ENCODE measurements around the gene LRP8. TPM values are rescaled to one million over a fixed set of nuclear protein-coding genes. Genes with fewer than 3 reads are reported as not detected.

The LRP8 gene
- polyA plus RNA-seq, 1 donor (not counting 4 experiments of a cell fraction or from before 2014, with no cell fraction given): 31.0 TPM

GRCh38 chr1:53220171-53220961 is 107.5 kb downstream of the LRP8 start, which contains the start of gene CZIB:
Gene CZIB (minus strand): TSS chr1:53220634. CDS start chr1:53220575, 59 bp downstream.
- FAIRE-seq (no peak), DNase-seq (ENCODE audit: low read depth, low spot score) (peak; percentile 66)
- H4K20me1 ChIP-seq (ENCODE audit: control insufficient read depth, extremely low read depth, insufficient read depth, low read length): no peaks in the 10 kb centered on the region
- TF ChIP-seq EZH2 (IDR thresholded peaks at IDR 0.05; ENCODE audit: low read length): no peak
- TF ChIP-seq CTCF (optimal IDR thresholded peaks at IDR 0.05 in 1 of 3, IDR thresholded peaks at IDR 0.05 in 1 of 3, conservative IDR thresholded peaks at IDR 0.05 in 1 of 3; ENCODE audit: extremely low read depth in 1 of 3, insufficient read depth in 2 of 3, low read length in 3 of 3): no peak
- H3K27me3 ChIP-seq (ENCODE audit: control insufficient read depth, extremely low read depth, insufficient read depth, low read length): no peaks in the 10 kb centered on the region
- H3K36me3 ChIP-seq (ENCODE audit: control insufficient read depth in 2 of 2, extremely low read depth in 1 of 2, insufficient read depth in 2 of 2, low read length in 2 of 2): peaks cover 0 to 6% of the 10 kb centered on the region in 2 experiments
- peak within 1 kb of the TSS; percentile 92 for H3K4me2 ChIP-seq (ENCODE audit: control insufficient read depth, extremely low read depth, insufficient read depth, low read depth, low read length)
- H2AFZ ChIP-seq (ENCODE audit: control insufficient read depth, low read length): peak within 1 kb of the TSS; percentile 99
- peaks cover 10% of the 10 kb centered on the region for H3K79me2 ChIP-seq (ENCODE audit: control insufficient read depth, insufficient read depth, low read length)
- no peaks in the 10 kb centered on the region for H3K9me1 ChIP-seq (ENCODE audit: control insufficient read depth, extremely low read depth, insufficient read depth, low read length)
- no peaks in the 10 kb centered on the region for H3K9me3 ChIP-seq (ENCODE audit: control insufficient read depth, low read depth, low read length)
- peak within 1 kb of the TSS; percentile 74 to 86 (median 81) for H3K4me3 ChIP-seq (ENCODE audit: control insufficient read depth in 2 of 3, extremely low read depth in 1 of 3, insufficient read depth in 2 of 3, low read depth in 1 of 3, low read length in 3 of 3)
- H3K27ac ChIP-seq (ENCODE audit: control insufficient read depth, insufficient read depth, low read length): peak within 1 kb of the TSS; percentile 92
- H3K4me1 ChIP-seq (ENCODE audit: control insufficient read depth, extremely low read depth, insufficient read depth, low read length): peaks cover 12% of the 10 kb centered on the region
- peak within 1 kb of the TSS; percentile 95 for H3K9ac ChIP-seq (ENCODE audit: control insufficient read depth, extremely low read depth, insufficient read depth, low read length)
- dilution Hi-C loops (cut with MboI; ENCODE audit: extremely low pct_ligation_motif_present, low sequenced_read_pairs): no loop called here

- Histone ChIP-seq H3K4me2 (ENCODE audit: control insufficient read depth, extremely low read depth, insufficient read depth, low read depth, low read length) (peak overlapping the region; percentile 92), H3K9me3 (ENCODE audit: control insufficient read depth, low read depth, low read length) (no peaks in the 10 kb centered on the region), H3K27me3 (ENCODE audit: control insufficient read depth, extremely low read depth, insufficient read depth, low read length) (no peaks in the 10 kb centered on the region), H3K4me3 (ENCODE audit: control insufficient read depth in 2 of 3, extremely low read depth in 1 of 3, insufficient read depth in 2 of 3, low read depth in 1 of 3, low read length in 3 of 3) (peak overlapping the region; percentile 74 to 86 (median 81)), H3K79me2 (ENCODE audit: control insufficient read depth, insufficient read depth, low read length) (peaks cover 10% of the 10 kb centered on the region), H3K4me1 (ENCODE audit: control insufficient read depth, extremely low read depth, insufficient read depth, low read length) (peaks cover 12% of the 10 kb centered on the region), H2AFZ (ENCODE audit: control insufficient read depth, low read length) (peak overlapping the region; percentile 71), H3K36me3 (ENCODE audit: control insufficient read depth in 2 of 2, extremely low read depth in 1 of 2, insufficient read depth in 2 of 2, low read length in 2 of 2) (peaks cover 0 to 6% of the 10 kb centered on the region in 2 experiments), H3K27ac (ENCODE audit: control insufficient read depth, insufficient read depth, low read length) (peak overlapping the region; percentile 92), H3K9ac (ENCODE audit: control insufficient read depth, extremely low read depth, insufficient read depth, low read length) (peak overlapping the region; percentile 95), H3K9me1 (ENCODE audit: control insufficient read depth, extremely low read depth, insufficient read depth, low read length) (no peaks in the 10 kb centered on the region), H4K20me1 (ENCODE audit: control insufficient read depth, extremely low read depth, insufficient read depth, low read length) (no peaks in the 10 kb centered on the region)
- no peak for FAIRE-seq
- no peak for DNase-seq (ENCODE audit: low read depth, low spot score)
- TF ChIP-seq EZH2 (IDR thresholded peaks at IDR 0.05; ENCODE audit: low read length) (no peak), CTCF (optimal IDR thresholded peaks at IDR 0.05 in 1 of 3, IDR thresholded peaks at IDR 0.05 in 1 of 3, conservative IDR thresholded peaks at IDR 0.05 in 1 of 3; ENCODE audit: extremely low read depth in 1 of 3, insufficient read depth in 2 of 3, low read length in 3 of 3) (no peak)
- dilution Hi-C loops (cut with MboI; ENCODE audit: extremely low pct_ligation_motif_present, low sequenced_read_pairs): no loop called here
Measured at GRCh38 chr1:53219711-53220110, 108.2 kb downstream of the LRP8 start.
